Activated T-cell treated with anti-CD3 and anti-CD28 coated beads, Interleukin-2, amount 50 U/mL, for 24 hours (primary cell): ENCODE measurements around the gene SCAMP1.

Experiments used
- DNase-seq: peaks from one replicate; pipeline ENCODE4 v3.0.0-alpha.2; 2020
- H3K27ac Mint-ChIP-seq: 2 replicates; pipeline ENCODE4 v1.8.0; 2020; ENCODE audit warnings: mild to moderate bottlenecking, mixed read lengths
- H3K27me3 Mint-ChIP-seq: 2 replicates; pipeline ENCODE4 v1.8.0; 2020; ENCODE audit warnings: mixed read lengths
- H3K36me3 Mint-ChIP-seq: 2 replicates; pipeline ENCODE4 v1.8.0; 2020; ENCODE audit warnings: low read depth, mixed read lengths
- H3K4me1 Mint-ChIP-seq: 2 replicates; pipeline ENCODE4 v1.8.0; 2020; ENCODE audit warnings: low read depth, mixed read lengths
- H3K4me3 Mint-ChIP-seq: 2 replicates; pipeline ENCODE4 v1.8.0; 2020; ENCODE audit warnings: mild to moderate bottlenecking, moderate library complexity, mixed read lengths
- H3K9me3 Mint-ChIP-seq: 2 replicates; pipeline ENCODE4 v1.8.0; 2020; ENCODE audit warnings: mixed read lengths

The SCAMP1 gene

DNA sequence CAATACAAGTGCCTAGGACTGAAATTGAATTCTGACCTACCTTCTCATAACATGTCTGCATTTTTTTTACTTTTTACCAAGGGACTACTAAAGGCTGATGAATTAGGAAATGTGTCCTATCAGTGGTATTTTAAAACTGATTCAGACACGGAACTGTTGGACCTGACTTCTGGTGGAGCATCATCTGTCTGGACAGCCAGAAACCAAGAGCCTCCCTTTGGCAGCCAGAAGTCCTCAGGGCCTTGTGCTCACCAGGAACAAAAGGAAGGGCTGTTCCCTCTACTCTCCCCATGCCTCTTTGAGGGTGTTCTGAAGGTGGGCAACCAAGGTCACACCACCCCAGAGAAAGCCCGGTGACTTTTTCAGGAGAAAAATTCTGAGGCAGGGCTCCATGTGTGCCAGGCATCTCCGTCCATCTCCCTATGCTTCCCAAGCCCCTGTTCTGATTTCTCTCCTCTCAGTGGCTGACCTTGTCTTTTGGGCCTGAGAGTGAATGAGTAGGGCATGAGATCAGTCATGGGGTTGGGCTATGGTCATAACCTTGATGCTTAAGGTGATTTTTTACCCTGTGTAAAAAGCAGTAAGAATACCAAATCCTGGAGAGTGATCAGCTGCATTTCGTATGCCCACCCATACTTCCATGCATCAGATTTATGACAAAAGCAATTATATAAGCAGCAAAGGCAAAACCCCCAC is 143.7 kb downstream of the SCAMP1 start:
- H3K9me3 Mint-ChIP-seq, result no peaks in the 10 kb centered on the region
- no peaks in the 10 kb centered on the region for H3K36me3 Mint-ChIP-seq
- H3K4me1 Mint-ChIP-seq, result peaks cover 2% of the 10 kb centered on the region
- no peak for DNase-seq
- H3K27me3 Mint-ChIP-seq, result peaks cover 91% of the 10 kb centered on the region
- H3K4me3 Mint-ChIP-seq, result no peak overlapping the region
- H3K27ac Mint-ChIP-seq, result no peak overlapping the region

DNA sequence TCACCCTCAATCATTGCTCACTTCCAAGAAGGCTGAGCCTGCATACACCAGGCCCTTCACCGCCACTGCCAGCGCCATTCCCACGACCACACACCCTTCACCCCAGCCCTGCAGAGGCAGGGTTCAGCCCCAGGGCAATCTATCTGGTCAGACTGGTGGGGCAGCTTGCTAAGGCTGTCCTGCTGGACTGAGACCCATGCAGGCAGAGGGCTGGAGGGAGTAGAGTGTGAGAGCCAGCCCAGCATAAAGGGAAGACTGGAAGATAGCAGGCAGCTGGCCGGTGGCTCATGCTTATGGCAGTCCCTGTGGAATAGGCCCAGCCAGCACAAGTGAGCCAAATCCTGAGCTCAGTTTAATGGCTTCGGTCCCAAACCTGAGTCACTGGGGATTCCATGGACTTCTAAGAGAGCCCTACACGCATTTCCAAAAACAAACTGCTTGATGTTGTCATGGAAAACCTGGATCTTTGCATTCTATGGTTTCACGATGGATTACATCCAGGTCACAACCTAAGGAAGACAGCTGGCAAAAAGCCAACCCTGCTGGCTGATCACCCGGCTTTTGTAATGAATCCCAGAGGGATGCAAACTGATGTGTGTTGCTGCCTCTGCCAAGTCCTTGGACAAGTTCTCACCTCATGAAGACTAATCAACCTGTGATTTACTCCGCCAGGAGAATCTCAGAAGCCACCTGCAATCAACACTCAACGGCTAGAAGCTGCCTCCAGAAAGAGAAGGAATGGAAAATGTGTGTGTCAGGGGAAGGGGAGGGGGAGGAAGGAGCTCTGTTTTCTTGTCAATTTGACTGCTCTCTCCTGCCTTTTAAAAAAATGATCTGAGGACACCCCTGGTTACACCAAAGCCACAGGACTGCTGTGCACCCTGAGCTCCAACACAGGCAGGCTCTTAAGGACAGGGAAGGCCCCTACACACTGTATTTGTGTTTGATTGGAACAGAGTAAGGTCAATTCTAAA is 144.6 kb downstream of the SCAMP1 start:
- H3K27me3 Mint-ChIP-seq, result peaks cover 90% of the 10 kb centered on the region
- H3K27ac Mint-ChIP-seq, result no peak overlapping the region
- H3K4me3 Mint-ChIP-seq, result no peak overlapping the region
- H3K4me1 Mint-ChIP-seq, result peaks cover 9% of the 10 kb centered on the region
- H3K36me3 Mint-ChIP-seq, result no peaks in the 10 kb centered on the region
- no peaks in the 10 kb centered on the region for H3K9me3 Mint-ChIP-seq
- DNase-seq, result no peak

- Mint-ChIP-seq H3K4me3 (no peak overlapping the region), H3K4me1 (peaks cover 12% of the 10 kb centered on the region), H3K36me3 (no peaks in the 10 kb centered on the region), H3K9me3 (no peaks in the 10 kb centered on the region), H3K27ac (no peak overlapping the region), H3K27me3 (peaks cover 89% of the 10 kb centered on the region)
- no peak for DNase-seq
Measured at GRCh38 chr5:78505860-78506259, 145.4 kb downstream of the SCAMP1 start.

GRCh38 chr5:78506261-78507024 is 146.0 kb downstream of the SCAMP1 start:
- Mint-ChIP-seq H3K36me3 (no peaks in the 10 kb centered on the region), H3K4me1 (peaks cover 12% of the 10 kb centered on the region), H3K27ac (no peak overlapping the region), H3K27me3 (peaks cover 89% of the 10 kb centered on the region), H3K4me3 (no peak overlapping the region), H3K9me3 (no peaks in the 10 kb centered on the region)
- no peak for DNase-seq

- Mint-ChIP-seq H3K4me3 (no peak overlapping the region), H3K4me1 (peaks cover 12% of the 10 kb centered on the region), H3K9me3 (no peaks in the 10 kb centered on the region), H3K27ac (no peak overlapping the region), H3K27me3 (peaks cover 85% of the 10 kb centered on the region), H3K36me3 (no peaks in the 10 kb centered on the region)
- DNase-seq, result no peak
Measured at GRCh38 chr5:78507531-78507930, 147.1 kb downstream of the SCAMP1 start.

DNA sequence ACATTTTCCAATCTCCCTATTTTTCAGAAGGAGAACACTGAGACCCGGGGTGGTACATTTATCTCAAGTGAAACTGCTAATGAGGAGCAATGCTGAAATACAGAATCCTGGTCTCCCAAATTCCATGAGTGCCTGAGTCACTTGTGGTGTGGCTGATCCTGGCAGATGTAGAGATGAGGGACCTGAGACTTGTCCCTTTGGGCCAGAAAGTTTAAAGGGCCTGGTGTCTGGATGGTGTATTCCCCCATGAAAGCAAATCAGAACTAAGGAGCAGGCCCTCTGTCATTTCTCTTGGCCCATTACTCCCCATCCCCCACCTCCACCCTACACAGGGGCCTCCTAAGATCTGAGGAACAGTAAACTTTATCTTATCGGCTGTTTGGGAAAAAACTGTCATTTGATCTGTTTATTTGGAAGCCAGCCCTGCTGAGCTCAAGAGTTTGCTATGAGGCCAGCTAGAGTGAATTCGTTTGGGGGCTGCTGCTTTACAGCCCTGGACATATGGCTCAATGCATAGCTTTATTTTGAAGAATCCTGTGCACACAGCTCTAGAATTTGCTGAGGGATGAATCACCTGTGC is 147.9 kb downstream of the SCAMP1 start:
- Mint-ChIP-seq H3K4me3 (no peak overlapping the region), H3K4me1 (peaks cover 12% of the 10 kb centered on the region), H3K9me3 (no peaks in the 10 kb centered on the region), H3K27ac (no peak overlapping the region), H3K27me3 (peaks cover 87% of the 10 kb centered on the region), H3K36me3 (no peaks in the 10 kb centered on the region)
- DNase-seq, result no peak

GRCh38 chr5:78509145-78509865 is 148.9 kb downstream of the SCAMP1 start:
- DNase-seq, result no peak
- Mint-ChIP-seq H3K27me3 (peaks cover 88% of the 10 kb centered on the region), H3K4me3 (peak overlapping the region; percentile 71), H3K4me1 (peaks cover 12% of the 10 kb centered on the region), H3K36me3 (no peaks in the 10 kb centered on the region), H3K9me3 (no peaks in the 10 kb centered on the region), H3K27ac (no peak overlapping the region)

- Mint-ChIP-seq H3K9me3 (no peaks in the 10 kb centered on the region), H3K27me3 (peaks cover 89% of the 10 kb centered on the region), H3K4me3 (peak overlapping the region; percentile 71), H3K27ac (no peak overlapping the region), H3K36me3 (no peaks in the 10 kb centered on the region), H3K4me1 (peaks cover 12% of the 10 kb centered on the region)
- peak; percentile 56 for DNase-seq
Measured at GRCh38 chr5:78509884-78510769, 149.7 kb downstream of the SCAMP1 start.

DNA sequence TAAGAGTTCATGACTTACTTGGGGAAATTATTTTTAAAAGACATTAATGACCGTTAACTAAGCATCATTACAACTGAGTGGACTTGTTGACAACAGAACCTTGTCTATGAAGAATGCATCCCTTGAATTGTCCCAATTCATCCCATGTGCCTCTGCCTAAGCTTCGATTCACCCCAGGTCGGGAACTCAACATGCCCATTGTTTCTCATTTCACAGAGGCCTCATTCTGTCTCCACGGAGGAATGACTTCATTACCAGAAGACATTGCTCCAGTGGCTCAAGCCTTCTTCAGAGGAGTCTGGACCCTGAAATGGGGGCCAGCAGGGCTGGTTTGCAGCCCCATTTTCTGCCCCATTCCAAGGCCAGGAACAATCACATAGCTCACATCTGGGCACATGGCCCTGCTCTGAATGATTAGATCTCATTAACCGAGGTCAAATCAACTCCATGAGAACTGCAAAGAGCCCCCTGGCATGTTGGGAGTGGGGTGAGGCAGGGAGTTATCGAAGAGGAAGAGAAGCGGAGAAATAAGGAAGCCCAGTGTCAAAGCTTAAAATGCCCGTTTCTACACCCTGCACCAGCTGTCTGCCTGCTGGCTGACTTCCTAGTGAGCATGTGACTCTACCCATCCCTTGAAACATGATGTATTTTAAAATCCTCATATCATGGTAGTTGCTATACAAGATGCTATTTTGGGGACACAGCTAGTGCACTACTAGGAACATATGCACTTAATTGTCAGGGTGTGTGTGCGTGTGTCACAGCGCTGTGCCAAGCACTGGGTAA is 150.9 kb downstream of the SCAMP1 start:
- Mint-ChIP-seq H3K27me3 (peaks cover 93% of the 10 kb centered on the region), H3K4me1 (peaks cover 12% of the 10 kb centered on the region), H3K4me3 (no peak overlapping the region), H3K27ac (no peak overlapping the region), H3K36me3 (no peaks in the 10 kb centered on the region), H3K9me3 (no peaks in the 10 kb centered on the region)
- DNase-seq, result no peak

GRCh38 chr5:78512435-78512834 is 152.0 kb downstream of the SCAMP1 start:
- no peaks in the 10 kb centered on the region for H3K9me3 Mint-ChIP-seq
- no peaks in the 10 kb centered on the region for H3K36me3 Mint-ChIP-seq
- no peak overlapping the region for H3K4me3 Mint-ChIP-seq
- DNase-seq, result no peak
- H3K27me3 Mint-ChIP-seq, result peaks cover 90% of the 10 kb centered on the region
- H3K27ac Mint-ChIP-seq, result no peak overlapping the region
- peaks cover 12% of the 10 kb centered on the region for H3K4me1 Mint-ChIP-seq

GRCh38 chr5:78513441-78513840 is 153.0 kb downstream of the SCAMP1 start:
- H3K4me1 Mint-ChIP-seq, result peaks cover 12% of the 10 kb centered on the region
- peaks cover 90% of the 10 kb centered on the region for H3K27me3 Mint-ChIP-seq
- no peak overlapping the region for H3K4me3 Mint-ChIP-seq
- H3K36me3 Mint-ChIP-seq, result no peaks in the 10 kb centered on the region
- H3K9me3 Mint-ChIP-seq, result no peaks in the 10 kb centered on the region
- no peak overlapping the region for H3K27ac Mint-ChIP-seq
- no peak for DNase-seq

GRCh38 chr5:78514427-78515330 is 154.3 kb downstream of the SCAMP1 start:
- no peaks in the 10 kb centered on the region for H3K9me3 Mint-ChIP-seq
- H3K4me3 Mint-ChIP-seq, result no peak overlapping the region
- H3K27ac Mint-ChIP-seq, result no peak overlapping the region
- no peak for DNase-seq
- H3K27me3 Mint-ChIP-seq, result peaks cover 89% of the 10 kb centered on the region
- no peaks in the 10 kb centered on the region for H3K36me3 Mint-ChIP-seq
- peaks cover 4% of the 10 kb centered on the region for H3K4me1 Mint-ChIP-seq
